GM21447 (cell line): ENCODE results near the gene RIMBP2.

Experiments used
- ATAC-seq: cut with Tn5 transposase; IDR thresholded peaks from one replicate; pipeline ENCODE4 v1.9.1; 2021; ENCODE audit not compliant: unreplicated experiment

The RIMBP2 gene

GRCh38 chr12:130491421-130492357 lies 224.4 kb downstream of the RIMBP2 start:
- no peak for ATAC-seq

GRCh38 chr12:130490674-130491073 lies 225.4 kb downstream of the RIMBP2 start:
- ATAC-seq, result no peak

- no peak for ATAC-seq
Measured at GRCh38 chr12:130489293-130489692, 226.8 kb downstream of the RIMBP2 start.

GRCh38 chr12:130488358-130488710 lies 227.8 kb downstream of the RIMBP2 start:
- ATAC-seq, result no peak

GRCh38 chr12:130487636-130488357 lies 228.3 kb downstream of the RIMBP2 start:
- ATAC-seq, result no peak

GRCh38 chr12:130486891-130487416 lies 229.1 kb downstream of the RIMBP2 start:
- no peak for ATAC-seq

- no peak for ATAC-seq
Measured at GRCh38 chr12:130486146-130486435, 230.0 kb downstream of the RIMBP2 start.

GRCh38 chr12:130485291-130486145 lies 230.6 kb downstream of the RIMBP2 start:
- ATAC-seq, result no peak

- no peak for ATAC-seq
Measured at GRCh38 chr12:130484221-130484620, 231.9 kb downstream of the RIMBP2 start.

- no peak for ATAC-seq
Measured at GRCh38 chr12:130483616-130484180, 232.4 kb downstream of the RIMBP2 start.

GRCh38 chr12:130482448-130482847 lies 233.7 kb downstream of the RIMBP2 start:
- ATAC-seq, result no peak

GRCh38 chr12:130481392-130481879 lies 234.7 kb downstream of the RIMBP2 start:
- ATAC-seq, result no peak

- no peak for ATAC-seq
Measured at GRCh38 chr12:130480887-130481286, 235.2 kb downstream of the RIMBP2 start.

GRCh38 chr12:130480231-130480630 lies 235.9 kb downstream of the RIMBP2 start:
- ATAC-seq, result no peak

GRCh38 chr12:130479401-130480125 lies 236.5 kb downstream of the RIMBP2 start:
- ATAC-seq, result no peak

GRCh38 chr12:130478786-130479185 lies 237.3 kb downstream of the RIMBP2 start:
- ATAC-seq, result no peak

GRCh38 chr12:130477701-130478100 lies 238.4 kb downstream of the RIMBP2 start:
- no peak for ATAC-seq

- ATAC-seq, result no peak
Measured at GRCh38 chr12:130477266-130477665, 238.8 kb downstream of the RIMBP2 start.

- no peak for ATAC-seq
Measured at GRCh38 chr12:130476451-130477135, 239.5 kb downstream of the RIMBP2 start.
